ENCODE results near the gene ZC3H4. TPM values are rescaled to one million over a fixed set of nuclear protein-coding genes. Genes with fewer than 3 reads are reported as not detected.

ZC3H4 gene
- total and polyA plus RNA-seq, 10 of the 15 experiments (the other 5 are each of a cell fraction or from before 2014, with no cell fraction given) = 5.1 to 86.3 (median 15.5) TPM

GRCh38 chr19:47130589-47131227, 17.1 kb upstream of the ZC3H4 start, which contains the start of gene SAE1 (continued):
- TF ChIP-seq, protein P1, sequence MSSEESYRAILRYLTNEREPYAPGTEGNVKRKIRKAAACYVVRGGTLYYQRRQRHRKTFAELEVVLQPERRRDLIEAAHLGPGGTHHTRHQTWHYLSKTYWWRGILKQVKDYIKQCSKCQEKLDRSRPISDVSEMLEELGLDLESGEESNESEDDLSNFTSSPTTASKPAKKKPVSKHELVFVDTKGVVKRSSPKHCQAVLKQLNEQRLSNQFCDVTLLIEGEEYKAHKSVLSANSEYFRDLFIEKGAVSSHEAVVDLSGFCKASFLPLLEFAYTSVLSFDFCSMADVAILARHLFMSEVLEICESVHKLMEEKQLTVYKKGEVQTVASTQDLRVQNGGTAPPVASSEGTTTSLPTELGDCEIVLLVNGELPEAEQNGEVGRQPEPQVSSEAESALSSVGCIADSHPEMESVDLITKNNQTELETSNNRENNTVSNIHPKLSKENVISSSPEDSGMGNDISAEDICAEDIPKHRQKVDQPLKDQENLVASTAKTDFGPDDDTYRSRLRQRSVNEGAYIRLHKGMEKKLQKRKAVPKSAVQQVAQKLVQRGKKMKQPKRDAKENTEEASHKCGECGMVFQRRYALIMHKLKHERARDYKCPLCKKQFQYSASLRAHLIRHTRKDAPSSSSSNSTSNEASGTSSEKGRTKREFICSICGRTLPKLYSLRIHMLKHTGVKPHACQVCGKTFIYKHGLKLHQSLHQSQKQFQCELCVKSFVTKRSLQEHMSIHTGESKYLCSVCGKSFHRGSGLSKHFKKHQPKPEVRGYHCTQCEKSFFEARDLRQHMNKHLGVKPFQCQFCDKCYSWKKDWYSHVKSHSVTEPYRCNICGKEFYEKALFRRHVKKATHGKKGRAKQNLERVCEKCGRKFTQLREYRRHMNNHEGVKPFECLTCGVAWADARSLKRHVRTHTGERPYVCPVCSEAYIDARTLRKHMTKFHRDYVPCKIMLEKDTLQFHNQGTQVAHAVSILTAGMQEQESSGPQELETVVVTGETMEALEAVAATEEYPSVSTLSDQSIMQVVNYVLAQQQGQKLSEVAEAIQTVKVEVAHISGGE (CRISPR knock-in tag; IDR thresholded peaks at IDR 0.05) = peak; percentile 55
- no peak for TF ChIP-seq JUNB (IDR thresholded peaks at IDR 0.05)
- TF ChIP-seq ZSCAN29 (IDR thresholded peaks at IDR 0.05) = no peak
- TF ChIP-seq, protein P2, sequence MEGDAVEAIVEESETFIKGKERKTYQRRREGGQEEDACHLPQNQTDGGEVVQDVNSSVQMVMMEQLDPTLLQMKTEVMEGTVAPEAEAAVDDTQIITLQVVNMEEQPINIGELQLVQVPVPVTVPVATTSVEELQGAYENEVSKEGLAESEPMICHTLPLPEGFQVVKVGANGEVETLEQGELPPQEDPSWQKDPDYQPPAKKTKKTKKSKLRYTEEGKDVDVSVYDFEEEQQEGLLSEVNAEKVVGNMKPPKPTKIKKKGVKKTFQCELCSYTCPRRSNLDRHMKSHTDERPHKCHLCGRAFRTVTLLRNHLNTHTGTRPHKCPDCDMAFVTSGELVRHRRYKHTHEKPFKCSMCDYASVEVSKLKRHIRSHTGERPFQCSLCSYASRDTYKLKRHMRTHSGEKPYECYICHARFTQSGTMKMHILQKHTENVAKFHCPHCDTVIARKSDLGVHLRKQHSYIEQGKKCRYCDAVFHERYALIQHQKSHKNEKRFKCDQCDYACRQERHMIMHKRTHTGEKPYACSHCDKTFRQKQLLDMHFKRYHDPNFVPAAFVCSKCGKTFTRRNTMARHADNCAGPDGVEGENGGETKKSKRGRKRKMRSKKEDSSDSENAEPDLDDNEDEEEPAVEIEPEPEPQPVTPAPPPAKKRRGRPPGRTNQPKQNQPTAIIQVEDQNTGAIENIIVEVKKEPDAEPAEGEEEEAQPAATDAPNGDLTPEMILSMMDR (IDR thresholded peaks at IDR 0.05 in 2 of 3, conservative IDR thresholded peaks at IDR 0.05 in 1 of 3; ENCODE audit: control insufficient read depth in 2 of 3, extremely low read depth in 1 of 3, insufficient read depth in 1 of 3, low read depth in 3 of 3, low read length in 3 of 3) = peak; percentile 53 to 81 (median 56); a peak in 5 of 6 replicates
- TF ChIP-seq E4F1 (IDR thresholded peaks at IDR 0.05; ENCODE audit: borderline replicate concordance, partially characterized antibody) = peak; percentile 31
- peak; percentile 66 for TF ChIP-seq MYC (IDR thresholded peaks at IDR 0.05; ENCODE audit: insufficient read depth, insufficient read length, insufficient replicate concordance, low read length, severe bottlenecking)
- no peak for TF ChIP-seq ASH2L (IDR thresholded peaks at IDR 0.05; ENCODE audit: borderline replicate concordance, low read depth)
- TF ChIP-seq PML (IDR thresholded peaks at IDR 0.05; ENCODE audit: low read length) = peak; percentile 65; the same call in 1 of the 2 replicates
- peak; percentile 49 for TF ChIP-seq CREM (IDR thresholded peaks at IDR 0.05; ENCODE audit: low read depth)
- 0 out of 2 replicates have a peak, but pooled peaks have one; percentile 63 for TF ChIP-seq CHD1 (IDR thresholded peaks at IDR 0.05; ENCODE audit: low read depth, low read length)
- TF ChIP-seq POLR2A (IDR thresholded peaks at IDR 0.05; ENCODE audit: low read depth, low read length) = peak; percentile 94
- TF ChIP-seq ATF3 (IDR thresholded peaks at IDR 0.05; ENCODE audit: borderline replicate concordance, extremely low read depth, low read depth, low read length) = peak; percentile 91; the same call in 1 of the 2 replicates
- TF ChIP-seq POU2F2 (IDR thresholded peaks at IDR 0.05; ENCODE audit: borderline replicate concordance, low read depth, low read length) = peak; percentile 15; the same call in 2 of the 3 replicates
- TF ChIP-seq BRCA1 (IDR thresholded peaks at IDR 0.05; ENCODE audit: low read depth, low read length) = no peak
- 0 out of 2 replicates have a peak, but pooled peaks have one; percentile 31 for TF ChIP-seq PAX5 (IDR thresholded peaks at IDR 0.05; ENCODE audit: borderline replicate concordance, low read depth, low read length)
- no peak for TF ChIP-seq SMC3 (IDR thresholded peaks at IDR 0.05; ENCODE audit: borderline replicate concordance, low read length)
- TF ChIP-seq, protein P3, sequence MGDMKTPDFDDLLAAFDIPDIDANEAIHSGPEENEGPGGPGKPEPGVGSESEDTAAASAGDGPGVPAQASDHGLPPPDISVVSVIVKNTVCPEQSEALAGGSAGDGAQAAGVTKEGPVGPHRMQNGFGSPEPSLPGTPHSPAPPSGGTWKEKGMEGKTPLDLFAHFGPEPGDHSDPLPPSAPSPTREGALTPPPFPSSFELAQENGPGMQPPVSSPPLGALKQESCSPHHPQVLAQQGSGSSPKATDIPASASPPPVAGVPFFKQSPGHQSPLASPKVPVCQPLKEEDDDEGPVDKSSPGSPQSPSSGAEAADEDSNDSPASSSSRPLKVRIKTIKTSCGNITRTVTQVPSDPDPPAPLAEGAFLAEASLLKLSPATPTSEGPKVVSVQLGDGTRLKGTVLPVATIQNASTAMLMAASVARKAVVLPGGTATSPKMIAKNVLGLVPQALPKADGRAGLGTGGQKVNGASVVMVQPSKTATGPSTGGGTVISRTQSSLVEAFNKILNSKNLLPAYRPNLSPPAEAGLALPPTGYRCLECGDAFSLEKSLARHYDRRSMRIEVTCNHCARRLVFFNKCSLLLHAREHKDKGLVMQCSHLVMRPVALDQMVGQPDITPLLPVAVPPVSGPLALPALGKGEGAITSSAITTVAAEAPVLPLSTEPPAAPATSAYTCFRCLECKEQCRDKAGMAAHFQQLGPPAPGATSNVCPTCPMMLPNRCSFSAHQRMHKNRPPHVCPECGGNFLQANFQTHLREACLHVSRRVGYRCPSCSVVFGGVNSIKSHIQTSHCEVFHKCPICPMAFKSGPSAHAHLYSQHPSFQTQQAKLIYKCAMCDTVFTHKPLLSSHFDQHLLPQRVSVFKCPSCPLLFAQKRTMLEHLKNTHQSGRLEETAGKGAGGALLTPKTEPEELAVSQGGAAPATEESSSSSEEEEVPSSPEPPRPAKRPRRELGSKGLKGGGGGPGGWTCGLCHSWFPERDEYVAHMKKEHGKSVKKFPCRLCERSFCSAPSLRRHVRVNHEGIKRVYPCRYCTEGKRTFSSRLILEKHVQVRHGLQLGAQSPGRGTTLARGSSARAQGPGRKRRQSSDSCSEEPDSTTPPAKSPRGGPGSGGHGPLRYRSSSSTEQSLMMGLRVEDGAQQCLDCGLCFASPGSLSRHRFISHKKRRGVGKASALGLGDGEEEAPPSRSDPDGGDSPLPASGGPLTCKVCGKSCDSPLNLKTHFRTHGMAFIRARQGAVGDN (IDR thresholded peaks at IDR 0.05) = peak; percentile 77; the same call in 1 of the 2 replicates

Data from GM12878 (cell line).